ENCODE data around the gene LYZ. TPM values are rescaled to one million over a fixed set of nuclear protein-coding genes. Genes with fewer than 3 reads are reported as not detected.

Gene LYZ
- total RNA-seq, 1 donor = 8.3 TPM

DNA sequence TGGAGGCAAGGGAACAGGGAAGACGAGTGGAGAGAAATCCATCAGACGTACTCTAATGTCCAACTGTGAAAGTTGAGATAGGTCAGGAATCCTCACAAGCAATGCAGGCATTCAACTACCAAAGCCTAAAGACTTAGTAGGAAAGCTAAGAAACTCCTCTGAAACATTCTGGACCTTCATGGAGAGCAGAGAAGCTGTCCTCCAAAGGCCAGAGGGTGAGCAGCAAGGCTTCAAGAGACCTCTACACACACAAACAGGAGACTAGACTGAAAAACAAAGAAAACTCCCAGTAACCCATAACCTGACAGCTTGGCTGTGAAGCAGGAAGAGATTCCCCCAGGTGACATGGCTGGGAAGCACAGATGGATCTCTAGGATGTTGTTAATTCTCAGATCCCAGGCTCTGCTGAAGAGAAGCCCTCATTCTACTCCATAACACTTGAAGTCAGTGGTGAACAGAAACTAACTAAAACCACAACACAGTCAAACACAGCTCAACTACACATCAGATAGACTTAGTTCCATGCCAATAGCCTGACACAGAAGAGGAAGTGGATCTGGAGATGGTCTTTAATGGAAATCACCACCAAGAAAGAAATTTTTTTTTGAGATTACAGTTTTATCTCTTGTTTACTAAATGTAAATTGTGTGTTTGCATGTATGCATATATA is 23.2 kb upstream of the LYZ start:
- Histone ChIP-seq H3K27ac (ENCODE audit: low read depth, low read length) (no peak overlapping the region), H3K9me3 (ENCODE audit: low read depth, low read length) (no peaks in the 10 kb centered on the region), H2AFZ (ENCODE audit: low read length) (no peak overlapping the region), H4K20me1 (ENCODE audit: insufficient read depth, low read length) (no peaks in the 10 kb centered on the region), H3K4me1 (ENCODE audit: insufficient read depth, low read length) (no peaks in the 10 kb centered on the region), H3K4me3 (ENCODE audit: insufficient read depth, low read length) (no peak overlapping the region), H3K79me2 (ENCODE audit: insufficient read depth, low read length) (no peaks in the 10 kb centered on the region), H3K36me3 (ENCODE audit: insufficient read depth, low read length) (no peaks in the 10 kb centered on the region), H3K27me3 (ENCODE audit: insufficient read depth, low read length) (peaks cover 25% of the 10 kb centered on the region), H3K4me2 (ENCODE audit: insufficient read depth, low read length) (no peak overlapping the region)
- no peak for DNase-seq (ENCODE audit: insufficient read length, low spot score, missing footprints)
- TF ChIP-seq, protein P1, sequence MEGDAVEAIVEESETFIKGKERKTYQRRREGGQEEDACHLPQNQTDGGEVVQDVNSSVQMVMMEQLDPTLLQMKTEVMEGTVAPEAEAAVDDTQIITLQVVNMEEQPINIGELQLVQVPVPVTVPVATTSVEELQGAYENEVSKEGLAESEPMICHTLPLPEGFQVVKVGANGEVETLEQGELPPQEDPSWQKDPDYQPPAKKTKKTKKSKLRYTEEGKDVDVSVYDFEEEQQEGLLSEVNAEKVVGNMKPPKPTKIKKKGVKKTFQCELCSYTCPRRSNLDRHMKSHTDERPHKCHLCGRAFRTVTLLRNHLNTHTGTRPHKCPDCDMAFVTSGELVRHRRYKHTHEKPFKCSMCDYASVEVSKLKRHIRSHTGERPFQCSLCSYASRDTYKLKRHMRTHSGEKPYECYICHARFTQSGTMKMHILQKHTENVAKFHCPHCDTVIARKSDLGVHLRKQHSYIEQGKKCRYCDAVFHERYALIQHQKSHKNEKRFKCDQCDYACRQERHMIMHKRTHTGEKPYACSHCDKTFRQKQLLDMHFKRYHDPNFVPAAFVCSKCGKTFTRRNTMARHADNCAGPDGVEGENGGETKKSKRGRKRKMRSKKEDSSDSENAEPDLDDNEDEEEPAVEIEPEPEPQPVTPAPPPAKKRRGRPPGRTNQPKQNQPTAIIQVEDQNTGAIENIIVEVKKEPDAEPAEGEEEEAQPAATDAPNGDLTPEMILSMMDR (IDR thresholded peaks at IDR 0.05; ENCODE audit: extremely low read depth, low read depth, low read length) = no peak

- Histone ChIP-seq H4K20me1 (ENCODE audit: insufficient read depth, low read length) (no peaks in the 10 kb centered on the region), H3K9me3 (ENCODE audit: low read depth, low read length) (no peaks in the 10 kb centered on the region), H3K4me1 (ENCODE audit: insufficient read depth, low read length) (peaks cover 4% of the 10 kb centered on the region), H3K79me2 (ENCODE audit: insufficient read depth, low read length) (no peaks in the 10 kb centered on the region), H2AFZ (ENCODE audit: low read length) (no peak overlapping the region), H3K27ac (ENCODE audit: low read depth, low read length) (no peak overlapping the region), H3K27me3 (ENCODE audit: insufficient read depth, low read length) (peaks cover 40% of the 10 kb centered on the region), H3K4me2 (ENCODE audit: insufficient read depth, low read length) (no peak overlapping the region), H3K4me3 (ENCODE audit: insufficient read depth, low read length) (no peak overlapping the region), H3K36me3 (ENCODE audit: insufficient read depth, low read length) (no peaks in the 10 kb centered on the region)
- TF ChIP-seq, protein P1 (IDR thresholded peaks at IDR 0.05; ENCODE audit: extremely low read depth, low read depth, low read length) = no peak
- no peak for DNase-seq (ENCODE audit: insufficient read length, low spot score, missing footprints)
These were observed 19.8 kb upstream of the LYZ start for GRCh38 chr12:69328426-69328825.

DNA sequence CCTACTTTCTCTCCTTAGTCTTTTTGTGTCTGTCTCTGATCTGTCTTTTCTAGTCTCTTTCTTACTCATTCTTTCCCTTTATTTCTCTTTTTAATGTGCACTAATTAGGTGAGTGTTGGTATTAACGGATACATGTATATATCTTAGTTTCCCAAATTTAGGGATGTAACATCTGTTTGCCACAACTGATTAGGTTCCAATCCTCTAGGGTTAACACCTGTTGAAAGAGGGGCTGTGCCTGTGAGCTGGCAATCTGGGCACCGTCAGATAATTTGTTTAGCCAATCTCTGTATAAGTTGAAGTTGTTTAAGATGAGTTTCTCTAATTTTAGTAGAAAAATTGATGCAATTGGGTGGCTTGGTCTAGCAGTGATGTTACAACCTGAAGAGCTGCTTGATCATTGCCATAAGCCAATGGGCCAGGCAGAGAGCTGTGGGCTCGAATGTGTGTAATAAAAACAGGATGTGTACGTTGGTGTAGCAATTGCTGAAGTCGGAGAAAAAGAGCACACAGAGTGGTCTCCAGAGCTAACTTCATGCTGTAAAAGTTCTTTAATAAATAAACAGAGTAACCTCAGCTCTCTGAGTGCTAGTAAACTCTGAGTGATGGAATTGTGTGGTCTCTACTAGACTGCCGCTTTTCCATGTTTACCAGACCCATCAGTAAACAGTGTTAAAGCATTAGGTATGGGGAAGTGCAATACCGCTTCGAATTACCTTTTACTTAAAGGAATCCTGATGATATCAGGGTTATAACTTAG is 18.3 kb upstream of the LYZ start:
- Histone ChIP-seq H3K4me2 (ENCODE audit: insufficient read depth, low read length) (no peak overlapping the region), H3K79me2 (ENCODE audit: insufficient read depth, low read length) (no peaks in the 10 kb centered on the region), H3K27ac (ENCODE audit: low read depth, low read length) (no peak overlapping the region), H3K4me1 (ENCODE audit: insufficient read depth, low read length) (peaks cover 4% of the 10 kb centered on the region), H3K4me3 (ENCODE audit: insufficient read depth, low read length) (no peak overlapping the region), H3K36me3 (ENCODE audit: insufficient read depth, low read length) (no peaks in the 10 kb centered on the region), H3K9me3 (ENCODE audit: low read depth, low read length) (no peaks in the 10 kb centered on the region), H2AFZ (ENCODE audit: low read length) (no peak overlapping the region), H3K27me3 (ENCODE audit: insufficient read depth, low read length) (peaks cover 47% of the 10 kb centered on the region), H4K20me1 (ENCODE audit: insufficient read depth, low read length) (no peaks in the 10 kb centered on the region)
- no peak for DNase-seq (ENCODE audit: insufficient read length, low spot score, missing footprints)
- TF ChIP-seq, protein P1 (IDR thresholded peaks at IDR 0.05; ENCODE audit: extremely low read depth, low read depth, low read length) = no peak
